Stimulated activated CD4-positive, alpha-beta T cell treated with anti-CD3 and anti-CD28 coated beads, Interleukin-15, amount 100 ng/mL, for 48 hours (primary cell): ENCODE results near the gene ARID1B.
A peak's percentile ranks its signal among the peaks of the same experiment; 100 is the strongest.

Source experiments
- DNase-seq, 2 donors: peaks; one replicate each; pipeline ENCODE4 v3.0.0-alpha.2; 2020; ENCODE audit warnings: low read depth in 2 of 2

The ARID1B gene

GRCh38 chr6:157211603-157212455 lies 434.7 kb downstream of the ARID1B start:
- DNase-seq = no peak

- no peak for DNase-seq
Observed at GRCh38 chr6:157213426-157213825, 436.2 kb downstream of the ARID1B start.

GRCh38 chr6:157213907-157214565 lies 436.9 kb downstream of the ARID1B start:
- no peak for DNase-seq

- no peak for DNase-seq
Observed at GRCh38 chr6:157215717-157216116, 438.5 kb downstream of the ARID1B start.

- DNase-seq = no peak
Observed at GRCh38 chr6:157216570-157216969, 439.4 kb downstream of the ARID1B start.

GRCh38 chr6:157217198-157217893 lies 440.2 kb downstream of the ARID1B start:
- no peak for DNase-seq

GRCh38 chr6:157217894-157218370 lies 440.8 kb downstream of the ARID1B start:
- DNase-seq = no peak

GRCh38 chr6:157218371-157219198 lies 441.4 kb downstream of the ARID1B start:
- no peak for DNase-seq

GRCh38 chr6:157219201-157220200 lies 442.3 kb downstream of the ARID1B start:
- no peak for DNase-seq

GRCh38 chr6:157220485-157220884 lies 443.3 kb downstream of the ARID1B start:
- no peak for DNase-seq

- peak; percentile 80 to 82 for DNase-seq
Observed at GRCh38 chr6:157221049-157221816, 444.1 kb downstream of the ARID1B start.

- DNase-seq = no peak
Observed at GRCh38 chr6:157221817-157222175, 444.6 kb downstream of the ARID1B start.

GRCh38 chr6:157222201-157222981 lies 445.2 kb downstream of the ARID1B start:
- DNase-seq = no peak

GRCh38 chr6:157223021-157223430 lies 445.8 kb downstream of the ARID1B start:
- DNase-seq = no peak

- no peak for DNase-seq
Observed at GRCh38 chr6:157223511-157223910, 446.3 kb downstream of the ARID1B start.

- no peak for DNase-seq
Observed at GRCh38 chr6:157224178-157224950, 447.2 kb downstream of the ARID1B start.

- no peak for DNase-seq
Observed at GRCh38 chr6:157224951-157225574, 447.9 kb downstream of the ARID1B start.
